Parathyroid adenoma (tissue), 2 donors: ENCODE results near the gene PNMA6F.

ENCODE experiments used
- H2AFZ ChIP-seq: fragments of 300-600 bp; sonication (generic); one replicate; pipeline ENCODE4 v1.7.0; 2017; ENCODE audit warnings: antibody characterized with exemption, mild to moderate bottlenecking
- H3K27ac ChIP-seq: fragments of 300-600 bp; sonication (generic); one replicate; pipeline ENCODE4 v1.7.0; 2017
- H3K27me3 ChIP-seq: fragments of 300-600 bp; sonication (generic); one replicate; pipeline ENCODE4 v1.7.0; 2017; ENCODE audit warnings: low read length; ENCODE audit not compliant: control insufficient read depth, insufficient read depth
- H3K36me3 ChIP-seq: fragments of 300-600 bp; sonication (generic); one replicate; pipeline ENCODE4 v1.7.0; 2017; ENCODE audit warnings: low read length; ENCODE audit not compliant: control insufficient read depth, insufficient read depth
- H3K4me1 ChIP-seq: fragments of 300-600 bp; sonication (generic); one replicate; pipeline ENCODE4 v1.7.0; 2017; ENCODE audit warnings: control low read depth
- H3K4me2 ChIP-seq: fragments of 300-600 bp; sonication (generic); one replicate; pipeline ENCODE4 v1.7.0; 2017; ENCODE audit warnings: low read length
- H3K4me3 ChIP-seq: fragments of 300-600 bp; sonication (generic); one replicate; pipeline ENCODE4 v1.7.0; 2017; ENCODE audit warnings: low read depth, low read length
- H3K79me2 ChIP-seq: fragments of 300-600 bp; sonication (generic); one replicate; pipeline ENCODE4 v1.7.0; 2017; ENCODE audit warnings: control low read depth
- H3K9ac ChIP-seq: fragments of 300-600 bp; sonication (generic); one replicate; pipeline ENCODE4 v1.7.0; 2017; ENCODE audit warnings: mild to moderate bottlenecking
- H3K9me3 ChIP-seq: fragments of 300-600 bp; sonication (generic); one replicate; pipeline ENCODE4 v1.7.0; 2017; ENCODE audit warnings: low read length; ENCODE audit not compliant: control insufficient read depth
- TF ChIP-seq, protein P1 (sequence below): fragments of 300-600 bp; sonication (generic); IDR thresholded peaks from one replicate; pipeline ENCODE4 v1.7.0; 2017; ENCODE audit warnings: antibody characterized with exemption, mild to moderate bottlenecking
- donor health status: primary hyperparathyroidism.

PNMA6F gene

GRCh38 chrX:153319295-153320046 lies 2.1 kb downstream of the PNMA6F start:
- H3K27ac ChIP-seq: no peak overlapping the region
- H3K36me3 ChIP-seq: no peaks in the 10 kb centered on the region
- no peak overlapping the region for H3K9ac ChIP-seq
- no peaks in the 10 kb centered on the region for H3K79me2 ChIP-seq
- no peaks in the 10 kb centered on the region for H3K9me3 ChIP-seq
- no peak overlapping the region for H3K4me3 ChIP-seq
- H3K27me3 ChIP-seq: no peaks in the 10 kb centered on the region
- TF ChIP-seq, protein P1, sequence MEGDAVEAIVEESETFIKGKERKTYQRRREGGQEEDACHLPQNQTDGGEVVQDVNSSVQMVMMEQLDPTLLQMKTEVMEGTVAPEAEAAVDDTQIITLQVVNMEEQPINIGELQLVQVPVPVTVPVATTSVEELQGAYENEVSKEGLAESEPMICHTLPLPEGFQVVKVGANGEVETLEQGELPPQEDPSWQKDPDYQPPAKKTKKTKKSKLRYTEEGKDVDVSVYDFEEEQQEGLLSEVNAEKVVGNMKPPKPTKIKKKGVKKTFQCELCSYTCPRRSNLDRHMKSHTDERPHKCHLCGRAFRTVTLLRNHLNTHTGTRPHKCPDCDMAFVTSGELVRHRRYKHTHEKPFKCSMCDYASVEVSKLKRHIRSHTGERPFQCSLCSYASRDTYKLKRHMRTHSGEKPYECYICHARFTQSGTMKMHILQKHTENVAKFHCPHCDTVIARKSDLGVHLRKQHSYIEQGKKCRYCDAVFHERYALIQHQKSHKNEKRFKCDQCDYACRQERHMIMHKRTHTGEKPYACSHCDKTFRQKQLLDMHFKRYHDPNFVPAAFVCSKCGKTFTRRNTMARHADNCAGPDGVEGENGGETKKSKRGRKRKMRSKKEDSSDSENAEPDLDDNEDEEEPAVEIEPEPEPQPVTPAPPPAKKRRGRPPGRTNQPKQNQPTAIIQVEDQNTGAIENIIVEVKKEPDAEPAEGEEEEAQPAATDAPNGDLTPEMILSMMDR: no peak
- H3K4me2 ChIP-seq: no peak overlapping the region
- no peak overlapping the region for H2AFZ ChIP-seq
- no peaks in the 10 kb centered on the region for H3K4me1 ChIP-seq

- TF ChIP-seq, protein P1: no peak
- H3K79me2 ChIP-seq: no peaks in the 10 kb centered on the region
Observed at GRCh38 chrX:153318811-153319210, 2.8 kb downstream of the PNMA6F start.

GRCh38 chrX:153317996-153318722 lies 3.4 kb downstream of the PNMA6F start:
- Histone ChIP-seq H3K4me1 (no peaks in the 10 kb centered on the region), H2AFZ (no peak overlapping the region), H3K9me3 (no peaks in the 10 kb centered on the region), H3K9ac (no peak overlapping the region), H3K4me2 (no peak overlapping the region), H3K27me3 (no peaks in the 10 kb centered on the region), H3K36me3 (no peaks in the 10 kb centered on the region), H3K27ac (no peak overlapping the region), H3K79me2 (no peaks in the 10 kb centered on the region), H3K4me3 (no peak overlapping the region)
- TF ChIP-seq, protein P1: no peak

More at GRCh38 chrX:153318811-153319210, 2.8 kb downstream of the PNMA6F start:
- no peaks in the 10 kb centered on the region for H3K36me3 ChIP-seq
- H3K27me3 ChIP-seq: no peaks in the 10 kb centered on the region
- H3K9ac ChIP-seq: no peak overlapping the region
- no peak overlapping the region for H2AFZ ChIP-seq
- no peak overlapping the region for H3K27ac ChIP-seq
- H3K9me3 ChIP-seq: no peaks in the 10 kb centered on the region
- H3K4me2 ChIP-seq: no peak overlapping the region
- H3K4me1 ChIP-seq: no peaks in the 10 kb centered on the region
- H3K4me3 ChIP-seq: no peak overlapping the region

GRCh38 chrX:153317306-153317705 lies 4.3 kb downstream of the PNMA6F start:
- H3K27ac ChIP-seq: no peak overlapping the region
- H3K36me3 ChIP-seq: no peaks in the 10 kb centered on the region
- H3K27me3 ChIP-seq: no peaks in the 10 kb centered on the region
- no peak overlapping the region for H3K4me2 ChIP-seq
- no peaks in the 10 kb centered on the region for H3K9me3 ChIP-seq
- H3K4me3 ChIP-seq: no peak overlapping the region
- no peak overlapping the region for H2AFZ ChIP-seq
- H3K4me1 ChIP-seq: no peaks in the 10 kb centered on the region
- TF ChIP-seq, protein P1: no peak
- H3K79me2 ChIP-seq: no peaks in the 10 kb centered on the region
- no peak overlapping the region for H3K9ac ChIP-seq
